ENCODE data around the gene IFIT2.

The IFIT2 gene

GRCh38 chr10:89357096-89357495 is 55.2 kb downstream of the IFIT2 start:
- TF ChIP-seq, protein P1, sequence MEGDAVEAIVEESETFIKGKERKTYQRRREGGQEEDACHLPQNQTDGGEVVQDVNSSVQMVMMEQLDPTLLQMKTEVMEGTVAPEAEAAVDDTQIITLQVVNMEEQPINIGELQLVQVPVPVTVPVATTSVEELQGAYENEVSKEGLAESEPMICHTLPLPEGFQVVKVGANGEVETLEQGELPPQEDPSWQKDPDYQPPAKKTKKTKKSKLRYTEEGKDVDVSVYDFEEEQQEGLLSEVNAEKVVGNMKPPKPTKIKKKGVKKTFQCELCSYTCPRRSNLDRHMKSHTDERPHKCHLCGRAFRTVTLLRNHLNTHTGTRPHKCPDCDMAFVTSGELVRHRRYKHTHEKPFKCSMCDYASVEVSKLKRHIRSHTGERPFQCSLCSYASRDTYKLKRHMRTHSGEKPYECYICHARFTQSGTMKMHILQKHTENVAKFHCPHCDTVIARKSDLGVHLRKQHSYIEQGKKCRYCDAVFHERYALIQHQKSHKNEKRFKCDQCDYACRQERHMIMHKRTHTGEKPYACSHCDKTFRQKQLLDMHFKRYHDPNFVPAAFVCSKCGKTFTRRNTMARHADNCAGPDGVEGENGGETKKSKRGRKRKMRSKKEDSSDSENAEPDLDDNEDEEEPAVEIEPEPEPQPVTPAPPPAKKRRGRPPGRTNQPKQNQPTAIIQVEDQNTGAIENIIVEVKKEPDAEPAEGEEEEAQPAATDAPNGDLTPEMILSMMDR (IDR thresholded peaks at IDR 0.05; ENCODE audit: insufficient read depth, low read depth, low read length, missing control alignments), result no peak
- DNase-seq (ENCODE audit: low read depth), result no peak
- H3K4me3 ChIP-seq (ENCODE audit: low read length), result no peak overlapping the region

DNA sequence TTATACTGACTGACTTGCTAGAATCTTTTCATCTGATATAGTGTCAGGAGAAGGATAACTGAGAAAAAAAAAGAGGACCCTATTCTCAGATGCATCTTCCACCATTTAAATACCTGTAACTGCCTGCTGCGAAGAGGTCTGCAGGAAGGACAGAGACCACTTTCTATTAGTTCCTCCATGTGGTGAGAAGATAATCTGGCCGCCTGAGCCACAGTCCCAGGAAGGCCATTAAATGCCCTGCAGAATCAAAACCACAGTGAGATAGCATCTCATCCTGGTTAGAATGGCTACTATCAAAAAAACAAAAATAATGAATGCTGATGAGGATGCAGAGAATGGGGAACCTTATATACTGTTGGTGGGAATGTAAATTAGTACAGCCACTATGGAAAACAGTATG is 56.1 kb downstream of the IFIT2 start:
- TF ChIP-seq, protein P1 (IDR thresholded peaks at IDR 0.05; ENCODE audit: insufficient read depth, low read depth, low read length, missing control alignments), result no peak
- no peak overlapping the region for H3K4me3 ChIP-seq (ENCODE audit: low read length)
- no peak for DNase-seq (ENCODE audit: low read depth)
